Thymus (tissue), 11 donors: Measurements from ENCODE around the gene DAD1. TPM values are rescaled to one million over a fixed set of nuclear protein-coding genes. Genes with fewer than 3 reads are reported as not detected.

Experiments
- DNase-seq, 9 donors: peaks; one replicate each; pipeline ENCODE4 v3.0.0-alpha.2; 2013; ENCODE audit warnings: low spot score in 9 of 9, low read depth in 6 of 9, missing footprints in 1 of 9
- H3K27ac ChIP-seq, 2 donors: one replicate each; pipeline ENCODE4 v1.5.1; 2013; ENCODE audit warnings: control low read depth in 1 of 2, low read depth in 1 of 2, low read length in 1 of 2, mild to moderate bottlenecking in 1 of 2, moderate library complexity in 1 of 2
- H3K27me3 ChIP-seq, 2 donors: one replicate each; pipeline ENCODE4 v1.5.1; 2013; ENCODE audit warnings: low read length in 1 of 2; ENCODE audit not compliant: control insufficient read depth in 2 of 2, insufficient read depth in 1 of 2
- H3K36me3 ChIP-seq, 2 donors: one replicate each; pipeline ENCODE4 v1.5.1; 2013; ENCODE audit warnings: low read length in 1 of 2, mild to moderate bottlenecking in 1 of 2, moderate library complexity in 1 of 2; ENCODE audit not compliant: control insufficient read depth in 2 of 2, insufficient read depth in 2 of 2
- H3K4me1 ChIP-seq, 2 donors: one replicate each; pipeline ENCODE4 v1.5.1; 2013; ENCODE audit warnings: low read length in 2 of 2; ENCODE audit not compliant: control insufficient read depth in 2 of 2, insufficient read depth in 2 of 2
- H3K4me3 ChIP-seq, 2 donors: one replicate each; pipeline ENCODE4 v1.5.1; 2013; ENCODE audit warnings: low read length in 2 of 2, control low read depth in 1 of 2, mild to moderate bottlenecking in 1 of 2
- H3K9me3 ChIP-seq, 2 donors: one replicate each; pipeline ENCODE4 v1.5.1; 2013; ENCODE audit warnings: low read length in 1 of 2, mild to moderate bottlenecking in 1 of 2; ENCODE audit not compliant: control insufficient read depth in 2 of 2, insufficient read depth in 1 of 2
- WGBS: extraction: QIAGEN DNeasy Blood & Tissue Kit; methylation state at CpG from one replicate; pipeline ENCODE4 v1.1.7; 2013; 5-methylcytosine and 5-hydroxymethylcytosine counted together
- polyA plus RNA-seq: library from polyadenylated mRNA; stranded (reverse); fragments of 200-250 nt; gene quantifications from one replicate; pipeline ENCODE4 v1.2.3, GENCODE V29; 2013
- total RNA-seq: library from RNA; stranded (reverse); fragments of 120-200 nt; gene quantifications from one replicate; pipeline ENCODE4 v1.2.4, GENCODE V29; 2013
- donor health status: healthy.

Gene DAD1
- total and polyA plus RNA-seq, 2 donors: 220 to 237 TPM

DNA sequence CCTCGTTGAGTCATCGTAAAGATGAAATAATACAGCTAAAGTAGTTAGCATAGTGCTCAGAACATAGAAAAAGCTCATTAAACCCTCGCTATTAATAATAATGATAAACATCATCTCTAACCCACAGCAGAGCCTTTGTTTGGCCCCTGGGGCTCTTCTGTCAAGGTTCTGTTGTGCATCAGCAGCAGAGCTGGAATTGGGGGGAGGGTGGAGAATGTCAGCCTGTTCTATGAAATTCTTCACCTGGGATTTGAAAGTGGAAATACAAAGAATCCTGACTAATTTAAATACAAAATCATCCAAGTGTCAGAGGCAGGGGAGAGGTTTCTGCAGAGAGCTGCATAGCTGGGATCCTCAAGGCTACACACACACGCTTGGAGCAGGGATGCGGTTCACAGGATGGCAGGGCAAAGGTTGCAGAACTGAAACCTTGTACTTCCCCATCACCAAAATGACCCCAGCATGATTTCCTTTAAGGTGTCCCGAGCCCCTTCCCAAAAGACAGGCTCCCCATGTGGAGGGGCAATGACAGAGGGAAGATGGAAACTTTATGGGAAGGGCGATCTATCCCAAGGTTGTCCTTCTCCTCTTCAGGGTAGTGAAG, 71.8 kb downstream of the DAD1 start:
- Histone ChIP-seq H3K4me3 (peak overlapping the region; percentile 30 to 54), H3K4me1 (peaks cover 72 to 97% of the 10 kb centered on the region in 2 donors)
- DNase-seq: no peak

DNA sequence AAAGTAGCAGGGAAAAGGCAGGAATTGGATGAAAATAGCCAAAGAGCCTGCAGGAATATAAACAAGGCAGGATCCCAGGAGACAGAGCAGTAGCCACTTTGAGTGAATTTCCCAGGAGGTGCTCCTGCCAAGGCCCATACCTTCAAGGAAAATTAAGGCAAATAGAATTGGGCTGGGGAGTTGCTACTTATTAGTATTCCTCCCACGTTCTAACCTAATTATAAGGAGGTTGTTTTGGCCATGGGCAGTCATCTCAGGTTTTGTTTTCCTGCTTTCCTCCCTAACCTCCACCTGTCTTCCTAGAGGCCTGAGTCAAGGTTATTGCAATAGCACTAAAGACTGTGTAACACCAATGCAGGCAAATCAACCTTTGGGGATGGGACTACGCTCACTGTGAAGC, 73.1 kb downstream of the DAD1 start:
- DNase-seq: no peak
- H3K27ac ChIP-seq: peak overlapping the region; percentile 87 to 89
- no peaks in the 10 kb centered on the region for H3K27me3 ChIP-seq
- H3K36me3 ChIP-seq: peaks cover 68 to 93% of the 10 kb centered on the region in 2 donors
- H3K4me1 ChIP-seq: peaks cover 71 to 94% of the 10 kb centered on the region in 2 donors
- 87% methylated on average over 2 of the region's 2 CpGs for WGBS
- no peaks in the 10 kb centered on the region for H3K9me3 ChIP-seq
- H3K4me3 ChIP-seq: peak overlapping the region; percentile 30 to 54

More for the DNA sequence above, 71.8 kb downstream of the DAD1 start:
- WGBS: 84% methylated on average over 7 of the region's 7 CpGs
- no peaks in the 10 kb centered on the region for H3K9me3 ChIP-seq
- H3K27ac ChIP-seq: peak overlapping the region; percentile 81 to 87
- H3K27me3 ChIP-seq: no peaks in the 10 kb centered on the region
- H3K36me3 ChIP-seq: peaks cover 67 to 94% of the 10 kb centered on the region in 2 donors

Other genes starting within 250 kb of the DAD1 start
- 3.4 TPM for gene ABHD4, start 9.1 kb upstream of the DAD1 start, total RNA-seq
- gene ABHD4, start 9.1 kb upstream of the DAD1 start, polyA plus RNA-seq: 9.3 TPM
- gene OR6J1, start 55.1 kb upstream of the DAD1 start, total RNA-seq: not detected
- gene OR6J1, start 55.1 kb upstream of the DAD1 start, polyA plus RNA-seq: under 0.01 TPM
- 85.7 TPM for gene OXA1L, start 177.5 kb upstream of the DAD1 start, total RNA-seq
- 81.8 TPM for gene OXA1L, start 177.5 kb upstream of the DAD1 start, polyA plus RNA-seq
- 10.7 TPM for gene SLC7A7, start 226.2 kb upstream of the DAD1 start, total RNA-seq
- 16.7 TPM for gene SLC7A7, start 226.2 kb upstream of the DAD1 start, polyA plus RNA-seq
- 114 TPM for gene MRPL52, start 240.7 kb upstream of the DAD1 start, total RNA-seq
- gene MRPL52, start 240.7 kb upstream of the DAD1 start, polyA plus RNA-seq: 121 TPM
- 21.2 TPM for gene MMP14, start 247.4 kb upstream of the DAD1 start, total RNA-seq
- 69.5 TPM for gene MMP14, start 247.4 kb upstream of the DAD1 start, polyA plus RNA-seq